IMR-90 (cell line): ENCODE measurements around the gene GPR132. TPM values are rescaled to one million over a fixed set of nuclear protein-coding genes. Genes with fewer than 3 reads are reported as not detected.
A peak's percentile ranks its signal among the peaks of the same experiment; 100 is the strongest.

ENCODE experiments used
- ATAC-seq: fragments of 200-7000 bp; cut with Tn5 transposase; 2 replicates; pipeline ENCODE4 v1.9.1; 2020; ENCODE audit warnings: low read depth, mild to moderate bottlenecking, moderate library complexity
- BruUV-seq: library from RNA; stranded (reverse); fragments of 400-500 nt; replicated peaks from 2 replicates; lab custom pipeline; 2021; lab: Mats Ljungman, UMichigan
- CTCF ChIA-PET: fragments of 300-600 bp; formaldehyde crosslinking; extraction: SDS; loops from one replicate; lab custom pipeline; 2021; ENCODE audit warnings: antibody characterized with exemption; lab: Yijun Ruan, JAX
- POLR2A ChIA-PET: fragments of 300-600 bp; sonication (Branson Sonifier 250); formaldehyde crosslinking; loops from one replicate; lab custom pipeline; 2022; ENCODE audit warnings: antibody characterized with exemption; ENCODE audit not compliant: unreplicated experiment; lab: Charles Lee
- DNase-seq: peaks from one replicate; pipeline ENCODE4 v3.0.0; 2013
- H2AFZ ChIP-seq: replicated peaks from 2 replicates; pipeline ENCODE3; 2013; ENCODE audit warnings: low read length, mild to moderate bottlenecking; ENCODE audit not compliant: poor library complexity
- H2AK5ac ChIP-seq: 2 replicates; pipeline ENCODE4 v1.6.1; 2013; ENCODE audit warnings: low read depth, low read length, inconsistent platforms
- H2AK9ac ChIP-seq: replicated peaks from 2 replicates; pipeline ENCODE3; 2013; ENCODE audit warnings: mild to moderate bottlenecking, low read depth, low read length, moderate library complexity; ENCODE audit not compliant: poor library complexity
- H2BK120ac ChIP-seq: 2 replicates; pipeline ENCODE4 v1.6.1; 2013; ENCODE audit warnings: low read depth, low read length, inconsistent platforms
- H2BK15ac ChIP-seq: 3 replicates; pipeline ENCODE4 v1.6.1; 2013; ENCODE audit warnings: low read depth, low read length, inconsistent platforms
- H2BK20ac ChIP-seq: 2 replicates; pipeline ENCODE4 v1.6.1; 2013; ENCODE audit warnings: low read depth, mild to moderate bottlenecking, inconsistent platforms, low read length, moderate library complexity
- H2BK5ac ChIP-seq: 2 replicates; pipeline ENCODE4 v1.6.1; 2013; ENCODE audit warnings: mild to moderate bottlenecking, low read depth, low read length, inconsistent platforms; ENCODE audit not compliant: poor library complexity, severe bottlenecking
- H3K14ac ChIP-seq: replicated peaks from 2 replicates; pipeline ENCODE4 v1.6.1; 2013; ENCODE audit warnings: low read depth, low read length, inconsistent platforms
- H3K18ac ChIP-seq: 2 replicates; pipeline ENCODE4 v1.6.1; 2013; ENCODE audit warnings: low read depth, low read length, control low read depth
- H3K23ac ChIP-seq: 2 replicates; pipeline ENCODE4 v1.6.1; 2013; ENCODE audit warnings: low read depth, low read length, inconsistent platforms
- H3K27ac ChIP-seq: 2 replicates; pipeline ENCODE4 v1.5.1; 2013; ENCODE audit warnings: mild to moderate bottlenecking, control low read depth, low read length; ENCODE audit not compliant: insufficient read depth
- H3K27me3 ChIP-seq: 2 replicates; pipeline ENCODE4 v1.6.1; 2013; ENCODE audit warnings: low read length; ENCODE audit not compliant: control insufficient read depth, insufficient read depth
- H3K36me3 ChIP-seq: 2 replicates; pipeline ENCODE4 v1.6.1; 2013; ENCODE audit warnings: low read length, mixed read lengths; ENCODE audit not compliant: control insufficient read depth, insufficient read depth
- H3K4ac ChIP-seq: 2 replicates; pipeline ENCODE4 v1.6.1; 2013; ENCODE audit warnings: low read depth, low read length, inconsistent platforms
- H3K4me1 ChIP-seq: 2 replicates; pipeline ENCODE4 v1.6.1; 2013; ENCODE audit warnings: low read length, mixed read lengths; ENCODE audit not compliant: control insufficient read depth, insufficient read depth
- H3K4me2 ChIP-seq: 2 replicates; pipeline ENCODE4 v1.6.1; 2013; ENCODE audit warnings: low read depth, mild to moderate bottlenecking, control low read depth, low read length, moderate library complexity
- H3K4me3 ChIP-seq: 2 replicates; pipeline ENCODE4 v1.5.1; 2013; ENCODE audit warnings: low read depth, mild to moderate bottlenecking, control low read depth, low read length, moderate library complexity; ENCODE audit not compliant: insufficient read depth
- H3K56ac ChIP-seq: 2 replicates; pipeline ENCODE4 v1.6.1; 2013; ENCODE audit warnings: low read length, inconsistent platforms; ENCODE audit not compliant: insufficient read depth; ENCODE audit errors: extremely low read depth
- H3K79me1 ChIP-seq, 2 experiments: 2 replicates each; pipeline ENCODE4 v1.6.1; 2013; ENCODE audit warnings: low read length in 2 of 2, inconsistent platforms in 1 of 2, low read depth in 1 of 2
- H3K9ac ChIP-seq: 2 replicates; pipeline ENCODE4 v1.6.1; 2013; ENCODE audit warnings: low read depth, low read length, control low read depth
- H3K9me1 ChIP-seq: 2 replicates; pipeline ENCODE4 v1.6.1; 2013; ENCODE audit warnings: low read length, inconsistent platforms; ENCODE audit not compliant: insufficient read depth
- H3K9me3 ChIP-seq: 2 replicates; pipeline ENCODE4 v1.6.1; 2013; ENCODE audit warnings: low read length; ENCODE audit not compliant: control insufficient read depth, insufficient read depth
- H4K20me1 ChIP-seq: 2 replicates; pipeline ENCODE4 v1.6.1; 2013; ENCODE audit warnings: low read length, inconsistent platforms; ENCODE audit not compliant: insufficient read depth
- H4K5ac ChIP-seq: 2 replicates; pipeline ENCODE4 v1.6.1; 2013; ENCODE audit warnings: mild to moderate bottlenecking, low read depth, low read length, control low read depth
- H4K8ac ChIP-seq, 2 experiments: 2 replicates each; pipeline ENCODE4 v1.6.1; 2013; ENCODE audit warnings: low read depth in 2 of 2, low read length in 2 of 2, control low read depth in 1 of 2, inconsistent platforms in 1 of 2
- H4K91ac ChIP-seq: 2 replicates; pipeline ENCODE4 v1.6.1; 2013; ENCODE audit warnings: low read depth, low read length, inconsistent platforms; ENCODE audit not compliant: insufficient read depth
- BHLHE40 ChIP-seq: fragments of 150-350 bp; IDR thresholded peaks from 2 replicates; pipeline ENCODE4 v1.6.1; 2016; ENCODE audit warnings: mild to moderate bottlenecking, low read depth, low read length
- CEBPB ChIP-seq: IDR thresholded peaks from 2 replicates; pipeline ENCODE4 v1.6.1; 2012; ENCODE audit warnings: low read depth, low read length, improper control_type of control experiment
- CHD1 ChIP-seq: IDR thresholded peaks from 2 replicates; pipeline ENCODE4 v1.6.1; 2012; ENCODE audit warnings: low read depth, low read length, improper control_type of control experiment
- CTCF ChIP-seq: conservative IDR thresholded peaks from 2 replicates; pipeline ENCODE4 v1.5.1; 2012; ENCODE audit warnings: mild to moderate bottlenecking, low read depth, low read length, improper control_type of control experiment
- ELK1 ChIP-seq: fragments of 150-350 bp; IDR thresholded peaks from 2 replicates; pipeline ENCODE4 v1.6.1; 2016; ENCODE audit warnings: low read depth, mild to moderate bottlenecking, low read length, moderate library complexity, borderline replicate concordance
- FOS ChIP-seq: fragments of 150-350 bp; IDR thresholded peaks from 2 replicates; pipeline ENCODE4 v1.6.1; 2016; ENCODE audit warnings: low read depth, low read length
- MAFK ChIP-seq: IDR thresholded peaks from 2 replicates; pipeline ENCODE4 v1.6.1; 2012; ENCODE audit warnings: low read depth, low read length, improper control_type of control experiment
- NFE2L2 ChIP-seq: fragments of 150-350 bp; IDR thresholded peaks from 2 replicates; pipeline ENCODE4 v1.6.1; 2016; ENCODE audit warnings: low read depth, mild to moderate bottlenecking, low read length
- POLR2A ChIP-seq: IDR thresholded peaks from 2 replicates; pipeline ENCODE4 v1.6.1; 2012; ENCODE audit warnings: mild to moderate bottlenecking, low read depth, low read length
- RAD21 ChIP-seq: IDR thresholded peaks from 2 replicates; pipeline ENCODE4 v1.6.1; 2012; ENCODE audit warnings: low read length, improper control_type of control experiment
- RCOR1 ChIP-seq: IDR thresholded peaks from 2 replicates; pipeline ENCODE4 v1.6.1; 2012; ENCODE audit warnings: mild to moderate bottlenecking, low read length, improper control_type of control experiment; ENCODE audit not compliant: insufficient replicate concordance
- RFX5 ChIP-seq: IDR thresholded peaks from 2 replicates; pipeline ENCODE4 v1.8.0; 2012; ENCODE audit warnings: low read depth, mild to moderate bottlenecking, low read length, moderate library complexity
- SMC3 ChIP-seq: fragments of 150-350 bp; IDR thresholded peaks from 2 replicates; pipeline ENCODE4 v1.6.1; 2016; ENCODE audit warnings: low read depth, mild to moderate bottlenecking, antibody characterized with exemption, low read length, moderate library complexity
- USF2 ChIP-seq: fragments of 150-350 bp; IDR thresholded peaks from 2 replicates; pipeline ENCODE4 v1.6.1; 2017; ENCODE audit warnings: mild to moderate bottlenecking, antibody characterized with exemption, low read length, low read depth
- WGBS, 2 experiments: methylation state at CpG; one replicate each; pipeline versions ENCODE4 v1.1.5 to v1.1.7; 2013; ENCODE audit warnings: missing lambda C conversion rate in 2 of 2; ENCODE audit not compliant: insufficient read length in 1 of 2; ENCODE audit errors: extremely low coverage in 2 of 2; 5-methylcytosine and 5-hydroxymethylcytosine counted together
- dilution Hi-C: fragments of 300-500 bp; cut with HindIII; formaldehyde crosslinking; loops from one replicate; pipeline ENCODE4 v1.14.3; 2018; ENCODE audit warnings: low sequenced_read_pairs; ENCODE audit not compliant: unreplicated experiment
- in situ Hi-C: fragments of 300-500 bp; cut with MboI; formaldehyde crosslinking; loops from 3 replicates; pipeline ENCODE4 v1.14.3; 2019; ENCODE audit warnings: low sequenced_read_pairs, inconsistent platforms, mixed read lengths
- intact Hi-C: fragments of 100-400 bp; cut with micrococcal nuclease; formaldehyde crosslinking; loops from 2 replicates; pipeline ENCODE4 v1.10.0; 2022
- polyA plus RNA-seq, 3 experiments: library from polyadenylated mRNA; depleted of rRNA; stranded (reverse); fragments of >200 nt; gene quantifications; 2 replicates each; pipeline ENCODE4 v1.2.3, GENCODE V29; 2012; ENCODE audit warnings: low replicate concordance in 1 of 3
- total RNA-seq: library from RNA; depleted of rRNA; stranded (reverse); fragments of >200 nt; gene quantifications from 2 replicates; pipeline ENCODE4 v1.2.3, GENCODE V29; 2012

The GPR132 gene
- total and polyA plus RNA-seq, 2 of the 4 experiments (the other 2 are of a cell fraction), result under 0.01 to 0.10 TPM

- dilution Hi-C loops (no loop called here), in situ Hi-C loops (no loop called here)
These were observed 50.6 kb downstream of the GPR132 start for GRCh38 chr14:105014631-105015030.

More at GRCh38 chr14:105014631-105015030, 50.6 kb downstream of the GPR132 start:
- Histone ChIP-seq H3K18ac (no peak overlapping the region), H3K27me3 (no peaks in the 10 kb centered on the region), H3K9me1 (peaks cover 30% of the 10 kb centered on the region), H4K8ac (peak overlapping the region in 1 of 2 experiments; percentile 74; a peak in 2 of 4 replicates), H3K9me3 (no peaks in the 10 kb centered on the region), H3K56ac (no peak overlapping the region), H2AFZ (no peak overlapping the region), H2BK5ac (no peak overlapping the region), H2AK9ac (peak overlapping the region; percentile 79), H4K91ac (no peak overlapping the region), H3K9ac (0 out of 2 replicates have a peak overlapping the region, but pooled peaks have one; percentile 16), H3K79me1 (peaks cover 11 to 52% of the 10 kb centered on the region in 2 experiments), H4K5ac (peak overlapping the region; percentile 60; the same call in 1 of the 2 replicates), H3K27ac (no peak overlapping the region), H3K4ac (0 out of 2 replicates have a peak overlapping the region, but pooled peaks have one; percentile 16), H2BK120ac (no peak overlapping the region), H4K20me1 (peaks cover 85% of the 10 kb centered on the region), H2BK20ac (no peak overlapping the region), H2BK15ac (no peak overlapping the region), H3K14ac (peak overlapping the region; percentile 42; the same call in 1 of the 2 replicates), H3K23ac (peak overlapping the region; percentile 86), H2AK5ac (no peak overlapping the region), H3K4me3 (no peak overlapping the region), H3K36me3 (peaks cover 20% of the 10 kb centered on the region), H3K4me2 (peak overlapping the region; percentile 92), H3K4me1 (peaks cover 30% of the 10 kb centered on the region)
- DNase-seq, result no peak
- POLR2A ChIA-PET, result no interaction called here
- CTCF ChIA-PET, result no interaction called here
- ATAC-seq, result no peak; the same call in 1 of the 2 replicates
- no peak for TF ChIP-seq SMC3
- TF ChIP-seq CHD1, result no peak
- TF ChIP-seq RAD21, result no peak
- no peak for TF ChIP-seq RCOR1
- no peak for TF ChIP-seq ELK1
- TF ChIP-seq CTCF, result no peak
- no peak for TF ChIP-seq FOS
- TF ChIP-seq USF2, result no peak
- TF ChIP-seq BHLHE40, result no peak
- TF ChIP-seq RFX5, result no peak
- TF ChIP-seq MAFK, result no peak
- no peak for TF ChIP-seq POLR2A
- TF ChIP-seq NFE2L2, result no peak
- TF ChIP-seq CEBPB, result no peak
- no TSS peak for BruUV-seq
- WGBS, 2 experiments, result no CpG with 5 or more reads among the region's 4 CpGs
- intact Hi-C loops, result no loop called here
